Stimulated activated CD8-positive, alpha-beta memory T cell treated with anti-CD3 and anti-CD28 coated beads, Interleukin-12 subunit alpha, Interleukin-12 subunit beta, amount 100 ng/mL, for 24 hours (primary cell): Measurements from ENCODE around the gene OLFML2A.

Experiments used
- DNase-seq: peaks from one replicate; pipeline ENCODE4 v3.0.0-alpha.2; 2020; ENCODE audit errors: extremely low read depth

The OLFML2A gene

DNA sequence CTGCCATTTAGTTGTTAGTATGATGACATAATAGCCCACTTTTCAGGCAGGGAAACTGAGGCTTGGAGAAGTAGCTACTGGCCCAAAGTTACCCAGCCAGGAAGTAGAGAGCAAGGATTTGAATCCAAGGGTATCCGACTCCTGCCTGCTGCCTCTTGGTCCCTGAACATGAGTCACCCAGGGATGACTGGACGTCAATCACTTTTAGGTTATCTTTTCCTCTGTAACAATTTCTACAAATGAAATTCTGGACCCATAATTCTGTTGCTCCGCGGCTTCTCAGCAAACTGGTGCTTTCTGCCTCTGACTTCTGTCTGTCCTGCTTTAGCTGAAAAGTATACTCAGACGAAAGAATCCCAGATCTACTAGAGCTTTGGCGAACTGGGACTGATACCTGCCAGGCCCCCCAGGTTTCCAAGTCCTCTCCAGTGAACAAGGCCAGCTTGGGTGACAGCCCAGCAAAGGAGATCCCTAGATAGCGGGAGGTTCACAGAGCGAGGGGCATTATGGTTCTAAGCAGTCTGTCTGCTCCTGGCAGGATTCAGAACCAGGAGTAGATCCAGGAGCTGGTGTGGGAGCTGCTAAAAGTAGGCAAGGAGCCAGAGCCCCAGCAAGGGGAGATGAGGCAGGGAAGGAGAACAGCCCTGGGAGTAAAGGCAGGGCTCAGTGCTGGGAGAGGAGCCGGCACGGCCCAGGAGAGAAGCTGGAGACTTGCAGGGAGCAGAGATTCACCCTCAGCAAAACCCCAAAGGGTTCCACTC lies 20.6 kb downstream of the OLFML2A start:
- no peak for DNase-seq

GRCh38 chr9:124799274-124800006 lies 22.5 kb downstream of the OLFML2A start:
- DNase-seq = no peak

- no peak for DNase-seq
Measured at GRCh38 chr9:124800306-124801259, 23.6 kb downstream of the OLFML2A start.

DNA sequence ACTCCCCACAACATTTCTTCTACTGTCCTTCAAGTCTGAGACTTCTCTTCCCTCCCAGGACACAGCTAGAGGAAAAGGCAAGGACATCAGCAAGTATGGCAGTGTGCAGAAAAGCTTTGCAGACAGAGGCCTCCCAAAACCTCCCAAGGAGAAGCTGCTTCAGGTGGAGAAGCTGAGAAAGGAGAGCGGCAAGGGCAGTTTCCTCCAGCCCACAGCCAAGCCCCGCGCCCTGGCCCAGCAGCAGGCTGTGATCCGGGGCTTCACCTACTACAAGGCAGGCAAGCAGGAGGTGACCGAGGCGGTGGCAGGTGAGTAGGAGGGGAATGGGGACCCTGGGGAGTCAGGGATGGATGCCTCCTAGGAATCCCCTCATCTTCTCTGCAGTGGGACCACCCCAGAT lies 24.4 kb downstream of the OLFML2A start:
- no peak for DNase-seq

- no peak for DNase-seq
Measured at GRCh38 chr9:124802426-124802825, 25.5 kb downstream of the OLFML2A start.

GRCh38 chr9:124803911-124804310 lies 27.0 kb downstream of the OLFML2A start:
- no peak for DNase-seq

DNA sequence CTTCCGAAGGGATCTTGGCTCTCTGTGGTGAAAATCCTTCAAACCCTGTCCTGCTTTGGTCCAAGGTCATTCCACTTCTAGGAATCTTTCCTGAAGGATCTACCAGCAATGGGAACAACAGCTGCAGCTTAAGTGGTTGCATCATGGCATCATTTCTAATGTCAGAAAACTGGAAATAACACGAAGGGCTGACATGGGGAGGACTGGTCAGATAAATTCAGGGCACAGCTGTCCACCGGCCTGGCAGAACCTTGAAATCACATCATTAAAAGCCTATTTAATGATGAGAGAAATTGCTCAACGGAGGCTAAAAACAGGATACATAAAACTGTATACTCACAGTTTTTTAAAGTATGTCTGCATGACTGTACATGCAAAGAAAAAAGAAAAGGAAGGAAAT lies 28.3 kb downstream of the OLFML2A start:
- no peak for DNase-seq

DNA sequence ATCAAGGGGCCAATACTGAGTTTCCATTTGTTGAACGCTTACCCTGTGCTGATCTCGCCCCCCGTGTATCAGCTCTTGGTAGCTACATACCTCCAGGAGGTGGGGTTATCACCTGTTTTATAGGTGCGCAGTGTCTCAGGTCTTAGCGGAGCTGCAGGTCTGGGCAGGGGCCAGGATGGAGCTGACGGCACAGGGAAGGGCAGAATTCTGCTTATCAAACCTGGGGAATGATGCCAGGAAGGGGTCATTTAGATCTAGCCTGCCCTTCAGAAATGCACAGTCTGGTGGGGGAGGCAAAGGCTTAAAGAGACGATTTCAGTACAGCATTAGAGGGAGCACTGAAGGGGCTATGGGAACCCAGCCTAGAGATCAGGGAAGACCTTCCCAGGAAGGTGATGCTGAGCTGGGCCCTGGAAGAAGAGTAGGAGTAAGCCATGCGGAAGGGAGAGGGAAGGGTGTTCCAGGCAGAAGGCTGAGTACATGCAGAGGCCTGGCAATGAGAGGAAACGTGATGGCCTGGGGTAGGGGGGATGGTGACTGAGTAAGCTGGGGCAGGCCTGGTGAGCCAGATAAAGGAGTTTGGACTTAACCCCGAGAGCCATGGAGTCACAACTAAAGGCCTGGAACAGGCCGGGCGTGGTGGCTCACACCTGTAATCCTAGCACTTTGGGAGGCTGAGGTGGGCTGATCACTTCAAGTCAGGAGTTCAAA lies 31.5 kb downstream of the OLFML2A start:
- DNase-seq = no peak

DNA sequence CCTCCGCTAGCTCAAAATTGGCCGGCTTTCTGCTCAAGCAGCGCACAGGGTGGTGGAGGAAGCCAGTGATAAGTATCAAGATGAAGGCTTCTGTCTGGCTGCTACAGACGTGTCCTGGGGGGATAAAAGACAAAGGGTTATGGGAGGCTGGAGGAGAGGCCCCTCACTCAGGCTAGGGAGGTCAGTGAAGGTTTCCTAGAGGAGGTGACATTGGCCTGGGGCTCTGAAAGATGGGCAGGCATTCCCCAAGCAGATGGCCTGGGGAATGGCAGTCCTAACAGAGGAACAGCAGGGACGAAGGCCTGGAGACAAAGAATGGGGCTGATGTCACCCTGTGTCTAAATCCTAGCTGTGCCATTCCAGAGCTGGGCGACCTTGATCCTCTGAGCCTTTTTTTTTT lies 32.3 kb downstream of the OLFML2A start:
- DNase-seq = no peak

- DNase-seq = no peak
Measured at GRCh38 chr9:124809741-124810500, 33.0 kb downstream of the OLFML2A start.

- no peak for DNase-seq
Measured at GRCh38 chr9:124810663-124811355, 33.9 kb downstream of the OLFML2A start.

- no peak for DNase-seq
Measured at GRCh38 chr9:124812441-124812876, 35.5 kb downstream of the OLFML2A start.

DNA sequence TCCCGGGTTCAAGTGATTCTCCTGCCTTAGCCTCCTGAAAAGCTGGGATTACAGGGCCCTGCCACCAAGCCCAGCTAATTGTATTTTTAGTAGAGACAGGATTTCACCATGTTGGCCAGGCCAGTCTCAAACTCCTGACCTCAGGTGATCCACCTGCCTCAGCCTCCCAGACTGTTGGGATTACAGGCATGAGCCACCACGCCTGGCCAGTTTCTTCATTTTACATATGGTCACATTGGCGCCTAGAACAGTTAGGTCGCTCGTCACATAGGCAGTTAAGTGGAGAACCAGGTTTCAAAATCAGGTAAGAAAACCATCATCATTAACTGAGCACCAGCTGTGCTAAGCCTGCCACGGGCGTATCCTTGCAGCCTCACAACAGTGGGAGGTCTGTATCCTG lies 36.1 kb downstream of the OLFML2A start:
- DNase-seq = no peak

GRCh38 chr9:124813501-124814163 lies 36.7 kb downstream of the OLFML2A start:
- DNase-seq = no peak

- DNase-seq = no peak
Measured at GRCh38 chr9:124814164-124814535, 37.2 kb downstream of the OLFML2A start.

DNA sequence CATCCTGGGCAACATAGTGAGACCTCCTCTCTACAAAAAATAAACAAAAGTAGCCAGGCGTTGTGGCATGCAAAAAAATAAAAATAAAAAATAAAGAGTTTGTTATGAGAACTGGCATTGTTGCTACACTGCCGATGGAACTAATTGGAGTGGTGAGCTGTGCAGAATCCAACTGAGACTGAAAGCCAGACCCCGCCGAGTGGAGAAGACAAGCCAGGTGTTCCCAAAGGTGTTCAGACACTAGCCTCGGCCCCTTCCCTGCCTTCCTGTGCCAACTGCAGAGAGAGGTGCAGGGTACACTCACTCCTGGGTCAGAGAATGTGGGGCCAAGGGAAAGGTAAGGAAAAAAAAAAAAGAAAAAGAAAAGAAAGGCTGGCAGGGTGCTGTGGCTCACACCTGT lies 38.7 kb downstream of the OLFML2A start:
- DNase-seq = no peak

DNA sequence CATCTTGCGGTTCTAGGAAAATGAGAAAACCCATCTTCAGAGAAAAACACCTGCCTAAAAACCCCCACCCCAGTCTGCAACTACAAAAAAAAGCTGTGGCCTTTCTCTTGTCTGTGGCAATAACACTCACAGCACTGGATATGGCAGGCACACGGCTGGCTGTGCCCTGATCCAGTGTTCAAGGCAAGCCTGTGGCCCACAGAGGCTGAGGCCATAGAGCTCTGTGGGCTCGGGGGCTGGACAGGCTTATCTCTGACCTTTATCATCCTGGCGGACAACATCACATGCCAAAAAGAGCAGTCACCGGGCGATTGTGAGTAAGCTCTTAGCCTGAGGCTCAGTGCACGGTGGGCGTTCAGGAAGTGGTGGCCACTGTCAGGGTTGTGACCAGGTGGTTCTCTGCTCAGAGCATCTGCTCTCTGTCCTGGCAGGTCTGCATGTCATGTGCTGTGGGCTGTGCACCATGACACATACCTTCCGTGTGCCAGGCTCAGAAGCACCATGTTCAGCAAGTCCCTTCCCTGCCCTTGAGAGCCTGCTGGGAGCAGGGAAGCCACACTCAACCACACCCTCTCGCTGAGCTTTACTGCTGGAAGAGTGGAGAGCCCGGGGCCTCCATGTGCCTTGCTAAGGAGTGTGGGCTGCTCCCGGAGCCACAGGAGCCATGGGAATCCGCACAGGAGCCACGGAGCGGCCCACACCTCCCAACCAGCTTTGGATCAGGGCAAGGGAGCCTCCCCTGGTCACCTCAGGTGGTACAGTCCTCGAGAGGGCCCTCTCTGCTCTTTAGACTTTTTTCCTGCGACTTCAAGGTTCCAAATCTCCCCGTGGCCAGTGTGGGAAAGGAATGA lies 41.7 kb downstream of the OLFML2A start:
- no peak for DNase-seq

DNA sequence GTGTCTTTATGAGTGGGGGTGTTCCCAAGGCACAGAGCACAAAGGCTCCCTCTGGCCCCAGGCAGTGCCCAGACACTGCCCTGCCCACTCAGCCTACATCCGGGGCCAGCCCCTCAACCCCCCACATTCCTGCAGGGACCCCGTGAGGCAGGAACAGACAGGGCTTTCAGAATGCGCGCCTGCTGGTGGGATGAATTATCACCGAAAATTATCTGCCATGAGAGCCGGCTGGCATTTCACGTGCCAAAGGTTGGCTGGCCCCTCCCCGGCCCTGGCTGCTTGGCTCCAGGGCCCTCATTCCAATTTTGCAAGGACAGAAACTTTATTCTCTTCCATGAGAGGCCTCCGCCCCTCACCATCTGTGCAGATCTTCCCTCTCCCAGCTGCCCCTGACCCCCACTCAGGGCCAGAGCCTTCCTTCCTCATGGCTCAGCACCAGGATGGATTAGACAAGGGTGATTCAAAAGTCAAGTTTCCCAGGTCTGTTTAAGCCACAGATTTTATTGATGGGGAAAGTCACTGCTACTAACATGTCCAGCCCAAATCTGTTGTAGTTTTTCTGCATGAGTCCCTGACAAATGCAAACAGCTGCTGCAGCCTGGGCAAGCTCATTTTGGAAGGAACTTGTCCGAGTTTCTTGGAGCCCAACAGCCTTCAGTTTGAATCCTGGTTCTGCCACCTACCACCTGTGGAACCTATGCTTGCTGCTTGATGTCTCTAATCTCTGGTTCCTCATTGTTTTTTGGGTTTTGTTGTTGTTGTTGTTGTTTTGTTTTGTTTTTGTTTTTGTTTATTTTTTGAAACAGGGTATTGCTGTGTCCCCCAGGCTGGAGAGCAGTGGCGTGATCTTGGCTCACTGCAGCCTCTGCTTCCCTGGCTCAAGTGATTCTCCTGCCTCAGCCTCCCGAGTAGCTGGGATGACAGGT lies 44.0 kb downstream of the OLFML2A start:
- DNase-seq = no peak
